ENCODE results near the gene CSTPP1.

The CSTPP1 gene

GRCh38 chr11:46899501-46900025, 37.0 kb upstream of the CSTPP1 start:
- Histone ChIP-seq H3K4me1 (no peaks in the 10 kb centered on the region), H3K4me3 (no peak overlapping the region), H3K9me3 (no peaks in the 10 kb centered on the region), H3K27me3 (ENCODE audit: low read depth) (no peaks in the 10 kb centered on the region), H3K36me3 (replicated peaks) (peaks cover 21% of the 10 kb centered on the region)
- no peak for DNase-seq (ENCODE audit: low spot score in 2 of 2)
- in situ Hi-C loops (cut with MboI; ENCODE audit: low sequenced_read_pairs) = no loop called here

- no peak for DNase-seq (ENCODE audit: low spot score in 2 of 2)
- H3K4me1 ChIP-seq = no peaks in the 10 kb centered on the region
- H3K36me3 ChIP-seq (replicated peaks) = peaks cover 16% of the 10 kb centered on the region
- no peaks in the 10 kb centered on the region for H3K27me3 ChIP-seq (ENCODE audit: low read depth)
- in situ Hi-C loops (cut with MboI; ENCODE audit: low sequenced_read_pairs) = no loop called here
- H3K9me3 ChIP-seq = no peaks in the 10 kb centered on the region
- H3K4me3 ChIP-seq = no peak overlapping the region
These were observed 36.3 kb upstream of the CSTPP1 start for GRCh38 chr11:46900091-46900746.

- Histone ChIP-seq H3K27me3 (ENCODE audit: low read depth) (no peaks in the 10 kb centered on the region), H3K4me3 (no peak overlapping the region), H3K9me3 (no peaks in the 10 kb centered on the region), H3K4me1 (no peaks in the 10 kb centered on the region), H3K36me3 (replicated peaks) (peaks cover 12% of the 10 kb centered on the region)
- in situ Hi-C loops (cut with MboI; ENCODE audit: low sequenced_read_pairs) = no loop called here
- no peak for DNase-seq (ENCODE audit: low spot score in 2 of 2)
These were observed 35.4 kb upstream of the CSTPP1 start for GRCh38 chr11:46901156-46901555.

GRCh38 chr11:46902694-46903093, 33.9 kb upstream of the CSTPP1 start:
- in situ Hi-C loops (cut with MboI; ENCODE audit: low sequenced_read_pairs) = no loop called here
- no peaks in the 10 kb centered on the region for H3K27me3 ChIP-seq (ENCODE audit: low read depth)
- peaks cover 12% of the 10 kb centered on the region for H3K36me3 ChIP-seq (replicated peaks)
- DNase-seq (ENCODE audit: low spot score in 2 of 2) = no peak
- no peak overlapping the region for H3K4me3 ChIP-seq
- H3K4me1 ChIP-seq = peaks cover 6% of the 10 kb centered on the region; the same call in 1 of the 2 replicates
- no peaks in the 10 kb centered on the region for H3K9me3 ChIP-seq

- H3K27me3 ChIP-seq (ENCODE audit: low read depth) = no peaks in the 10 kb centered on the region
- peaks cover 8% of the 10 kb centered on the region; the same call in 1 of the 2 replicates for H3K36me3 ChIP-seq (replicated peaks)
- in situ Hi-C loops (cut with MboI; ENCODE audit: low sequenced_read_pairs) = no loop called here
- DNase-seq (ENCODE audit: low spot score in 2 of 2) = no peak
- peaks cover 6% of the 10 kb centered on the region; the same call in 1 of the 2 replicates for H3K4me1 ChIP-seq
- H3K4me3 ChIP-seq = no peak overlapping the region
- H3K9me3 ChIP-seq = no peaks in the 10 kb centered on the region
These were observed 32.7 kb upstream of the CSTPP1 start for GRCh38 chr11:46903846-46904245.

- H3K9me3 ChIP-seq = no peaks in the 10 kb centered on the region
- no peak overlapping the region for H3K4me3 ChIP-seq
- H3K4me1 ChIP-seq = peaks cover 6% of the 10 kb centered on the region; the same call in 1 of the 2 replicates
- DNase-seq (ENCODE audit: low spot score in 2 of 2) = no peak
- 0 out of 2 replicates have a peak, but pooled peaks cover 2% of the 10 kb centered on the region for H3K36me3 ChIP-seq (replicated peaks)
- H3K27me3 ChIP-seq (ENCODE audit: low read depth) = no peaks in the 10 kb centered on the region
- in situ Hi-C loops (cut with MboI; ENCODE audit: low sequenced_read_pairs) = no loop called here
These were observed 30.8 kb upstream of the CSTPP1 start for GRCh38 chr11:46905806-46906205.

GRCh38 chr11:46906609-46907041, 29.9 kb upstream of the CSTPP1 start:
- in situ Hi-C loops (cut with MboI; ENCODE audit: low sequenced_read_pairs) = no loop called here
- Histone ChIP-seq H3K36me3 (replicated peaks) (no peaks in the 10 kb centered on the region), H3K4me1 (peaks cover 6% of the 10 kb centered on the region; the same call in 1 of the 2 replicates), H3K4me3 (no peak overlapping the region), H3K9me3 (no peaks in the 10 kb centered on the region), H3K27me3 (ENCODE audit: low read depth) (no peaks in the 10 kb centered on the region)
- no peak for DNase-seq (ENCODE audit: low spot score in 2 of 2)

GRCh38 chr11:46907606-46908005, 29.0 kb upstream of the CSTPP1 start:
- H3K9me3 ChIP-seq = no peaks in the 10 kb centered on the region
- no peak overlapping the region for H3K4me3 ChIP-seq
- no peak for DNase-seq (ENCODE audit: low spot score in 2 of 2)
- in situ Hi-C loops (cut with MboI; ENCODE audit: low sequenced_read_pairs) = no loop called here
- H3K4me1 ChIP-seq = peaks cover 13% of the 10 kb centered on the region
- H3K27me3 ChIP-seq (ENCODE audit: low read depth) = no peaks in the 10 kb centered on the region
- no peaks in the 10 kb centered on the region for H3K36me3 ChIP-seq (replicated peaks)

- in situ Hi-C loops (cut with MboI; ENCODE audit: low sequenced_read_pairs) = loop anchor here (10.0 kb wide), 1 partner anchor 242 kb away; no protein-coding TSS in a partner anchor
- peak; percentile 71 to 74 for DNase-seq (ENCODE audit: low spot score in 2 of 2)
- H3K4me3 ChIP-seq = peak overlapping the region; percentile 21
- no peaks in the 10 kb centered on the region; the same call in 1 of the 2 replicates for H3K36me3 ChIP-seq (replicated peaks)
- no peaks in the 10 kb centered on the region for H3K27me3 ChIP-seq (ENCODE audit: low read depth)
- H3K4me1 ChIP-seq = peaks cover 16% of the 10 kb centered on the region
- no peaks in the 10 kb centered on the region for H3K9me3 ChIP-seq
These were observed 23.9 kb upstream of the CSTPP1 start for GRCh38 chr11:46912526-46913150.

GRCh38 chr11:46913484-46913883, 23.1 kb upstream of the CSTPP1 start:
- Histone ChIP-seq H3K27me3 (ENCODE audit: low read depth) (no peaks in the 10 kb centered on the region), H3K36me3 (replicated peaks) (no peaks in the 10 kb centered on the region; the same call in 1 of the 2 replicates), H3K4me3 (no peak overlapping the region), H3K4me1 (peaks cover 16% of the 10 kb centered on the region), H3K9me3 (no peaks in the 10 kb centered on the region)
- DNase-seq (ENCODE audit: low spot score in 2 of 2) = no peak
- in situ Hi-C loops (cut with MboI; ENCODE audit: low sequenced_read_pairs) = loop anchor here (10.0 kb wide), 1 partner anchor 241 kb away; no protein-coding TSS in a partner anchor

GRCh38 chr11:46914363-46914762, 22.2 kb upstream of the CSTPP1 start:
- no peak overlapping the region for H3K4me3 ChIP-seq
- in situ Hi-C loops (cut with MboI; ENCODE audit: low sequenced_read_pairs) = loop anchor here (10.0 kb wide), 1 partner anchor 240 kb away; no protein-coding TSS in a partner anchor

GRCh38 chr11:46914910-46915309, 21.7 kb upstream of the CSTPP1 start:
- H3K9me3 ChIP-seq = no peaks in the 10 kb centered on the region
- in situ Hi-C loops (cut with MboI; ENCODE audit: low sequenced_read_pairs) = loop anchor here (10.0 kb wide), 1 partner anchor 240 kb away; no protein-coding TSS in a partner anchor
- no peaks in the 10 kb centered on the region for H3K27me3 ChIP-seq (ENCODE audit: low read depth)
- H3K36me3 ChIP-seq (replicated peaks) = no peaks in the 10 kb centered on the region; the same call in 1 of the 2 replicates
- peaks cover 23% of the 10 kb centered on the region for H3K4me1 ChIP-seq
- no peak overlapping the region for H3K4me3 ChIP-seq
- no peak for DNase-seq (ENCODE audit: low spot score in 2 of 2)

More at GRCh38 chr11:46914363-46914762, 22.2 kb upstream of the CSTPP1 start:
- Histone ChIP-seq H3K4me1 (peaks cover 23% of the 10 kb centered on the region), H3K36me3 (replicated peaks) (no peaks in the 10 kb centered on the region; the same call in 1 of the 2 replicates), H3K27me3 (ENCODE audit: low read depth) (no peaks in the 10 kb centered on the region), H3K9me3 (no peaks in the 10 kb centered on the region)
- no peak for DNase-seq (ENCODE audit: low spot score in 2 of 2)

- Histone ChIP-seq H3K4me1 (peaks cover 23% of the 10 kb centered on the region), H3K4me3 (peak overlapping the region; percentile 72), H3K9me3 (no peaks in the 10 kb centered on the region), H3K27me3 (ENCODE audit: low read depth) (no peaks in the 10 kb centered on the region), H3K36me3 (replicated peaks) (no peaks in the 10 kb centered on the region; the same call in 1 of the 2 replicates)
- in situ Hi-C loops (cut with MboI; ENCODE audit: low sequenced_read_pairs) = loop anchor here (10.0 kb wide), 1 partner anchor 238 kb away; no protein-coding TSS in a partner anchor
- peak; percentile 67 to 77 for DNase-seq (ENCODE audit: low spot score in 2 of 2)
These were observed 20.1 kb upstream of the CSTPP1 start for GRCh38 chr11:46916286-46917108.

Measured in HAP-1 (cell line).